Measurements from ENCODE around the gene C19orf38. TPM values are rescaled to one million over a fixed set of nuclear protein-coding genes. Genes with fewer than 3 reads are reported as not detected.

Gene C19orf38
- total RNA-seq, 1 experiment from 2014 or later = 0.71 TPM

GRCh38 chr19:10913716-10914340, 65.6 kb downstream of the C19orf38 start:
- DNase-seq (ENCODE audit: low read depth, low spot score) = no peak
- in situ Hi-C loops (cut with HindIII; ENCODE audit: low pct_unique_long_range_greater_than_20kb, low sequenced_read_pairs) = no loop called here

DNA sequence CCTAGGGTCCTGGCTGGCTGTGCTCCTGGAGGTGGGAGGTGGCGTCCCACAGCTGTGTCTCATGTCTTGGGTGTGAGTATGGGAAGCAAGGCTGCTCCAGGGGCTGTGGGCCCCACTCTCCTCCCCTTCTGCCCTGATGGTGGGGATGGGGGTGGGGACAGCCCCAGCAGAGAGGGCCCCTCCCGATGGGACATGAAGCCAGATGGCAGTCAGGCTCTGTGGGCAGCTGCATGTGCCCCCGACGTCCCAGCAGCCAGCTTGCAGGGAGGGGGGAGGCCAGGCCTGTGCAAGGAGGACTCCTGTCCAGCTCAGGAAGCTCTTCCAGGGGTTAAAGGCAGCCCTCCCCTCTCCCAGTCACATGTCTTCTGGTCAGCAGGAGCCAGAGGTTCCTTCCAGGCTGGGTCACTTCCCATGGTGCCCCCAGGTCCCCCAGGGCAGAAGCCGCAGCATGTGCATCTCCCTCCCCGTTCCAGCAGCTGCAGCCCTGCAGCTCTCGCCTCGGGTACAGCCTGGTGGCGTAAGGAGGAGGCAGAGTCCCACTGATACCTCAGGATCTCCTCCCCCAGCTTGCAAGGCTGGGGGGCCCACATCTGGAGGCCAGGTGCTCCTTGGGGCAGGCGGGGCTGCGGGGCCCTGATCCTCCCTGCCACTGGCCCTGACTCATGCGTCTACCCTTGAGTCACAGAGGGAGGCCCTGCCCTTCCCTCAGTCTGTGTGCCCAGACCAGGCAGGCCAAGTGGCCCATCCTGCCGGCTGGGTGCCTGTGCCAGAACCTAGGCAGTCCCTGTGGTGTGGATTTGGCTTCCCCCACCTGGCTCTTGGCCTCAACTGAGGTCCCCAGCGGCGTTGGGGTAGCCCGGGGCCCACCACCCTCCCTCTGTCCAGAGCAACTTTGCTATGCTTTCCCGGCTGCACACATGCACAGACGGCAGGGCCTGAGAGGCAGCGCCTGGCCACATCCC, 67.2 kb downstream of the C19orf38 start:
- in situ Hi-C loops (cut with HindIII; ENCODE audit: low pct_unique_long_range_greater_than_20kb, low sequenced_read_pairs) = no loop called here
- no peak for DNase-seq (ENCODE audit: low read depth, low spot score)

DNA sequence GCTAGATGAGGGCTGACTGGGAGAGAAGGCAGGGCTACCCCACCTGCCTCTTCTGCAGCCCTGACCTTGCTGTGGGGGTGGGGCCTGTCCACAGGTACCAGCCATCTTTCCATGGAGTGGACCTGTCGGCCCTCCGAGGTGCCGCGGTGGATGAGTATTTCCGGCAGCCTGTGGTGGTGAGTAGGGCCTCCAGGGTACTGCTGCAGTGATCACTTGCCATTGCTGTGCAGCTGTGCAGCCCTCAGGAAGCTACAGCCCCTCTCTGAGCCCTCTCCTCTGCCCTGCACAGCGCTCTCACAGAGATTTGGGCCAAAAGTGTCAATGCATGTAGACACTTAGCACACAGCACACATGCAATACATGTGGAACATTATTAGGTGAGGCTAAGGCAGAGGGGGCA, 68.4 kb downstream of the C19orf38 start:
- DNase-seq (ENCODE audit: low read depth, low spot score) = no peak
- in situ Hi-C loops (cut with HindIII; ENCODE audit: low pct_unique_long_range_greater_than_20kb, low sequenced_read_pairs) = no loop called here

DNA sequence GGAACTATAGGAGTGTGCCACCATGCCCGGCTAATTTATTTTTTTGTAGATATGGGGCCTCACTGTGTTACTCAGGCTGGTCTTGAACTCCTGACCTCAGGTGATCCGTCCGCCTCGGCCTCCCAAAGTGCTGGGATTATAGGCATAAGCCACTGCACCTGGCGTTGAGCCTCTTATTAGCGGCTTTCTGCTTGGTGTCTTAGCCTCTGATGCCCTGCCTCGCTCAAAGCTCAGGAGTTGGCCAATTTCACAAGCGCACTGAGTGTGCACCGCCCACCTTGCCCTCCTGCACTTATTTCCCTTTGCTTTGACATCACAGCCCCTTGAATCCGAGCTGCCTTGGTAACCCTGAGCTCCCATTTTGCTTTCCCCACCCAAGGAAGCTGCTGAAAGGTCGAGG, 70.1 kb downstream of the C19orf38 start:
- no peak for DNase-seq (ENCODE audit: low read depth, low spot score)
- in situ Hi-C loops (cut with HindIII; ENCODE audit: low pct_unique_long_range_greater_than_20kb, low sequenced_read_pairs) = no loop called here

Small RNAs within 50 kb of the gene (small RNA-seq; reads per million reads assigned to genes)
- gene MIR199A1 = 0 to 0.14 reads per million in 2 experiments
- 0 reads per million in 2 experiments for gene MIR6793

Other genes with a start within 250 kb of the C19orf38 start
- gene SLC44A2, start 222.9 kb upstream of the C19orf38 start, total RNA-seq (2014; rRNA removed; shearing (Covaris generic)) = 3.1 and 3.2 TPM in 2 replicates
- gene ILF3, start 194.1 kb upstream of the C19orf38 start, total RNA-seq (2014; rRNA removed; shearing (Covaris generic)) = 96.9 and 108 TPM in 2 replicates
- gene QTRT1, start 147.0 kb upstream of the C19orf38 start, total RNA-seq (2014; rRNA removed; shearing (Covaris generic)) = 18.2 and 18.9 TPM in 2 replicates
- gene DNM2, start 130.3 kb upstream of the C19orf38 start, total RNA-seq (2014; rRNA removed; shearing (Covaris generic)) = 23.7 and 31.7 TPM in 2 replicates
- 55.5 and 61.9 TPM in 2 replicates for gene TMED1, start 12.2 kb upstream of the C19orf38 start, total RNA-seq (2014; rRNA removed; shearing (Covaris generic))
- gene CARM1, start 23.1 kb downstream of the C19orf38 start, total RNA-seq (2014; rRNA removed; shearing (Covaris generic)) = 18.4 and 18.6 TPM in 2 replicates
- 42.8 and 45.3 TPM in 2 replicates for gene YIPF2, start 80.2 kb downstream of the C19orf38 start, total RNA-seq (2014; rRNA removed; shearing (Covaris generic))
- 19.3 and 23.0 TPM in 2 replicates for gene TIMM29, start 80.4 kb downstream of the C19orf38 start, total RNA-seq (2014; rRNA removed; shearing (Covaris generic))
- 5.8 and 7.2 TPM in 2 replicates for gene SMARCA4, start 112.6 kb downstream of the C19orf38 start, total RNA-seq (2014; rRNA removed; shearing (Covaris generic))
- 39.0 and 51.2 TPM in 2 replicates for gene LDLR, start 241.0 kb downstream of the C19orf38 start, total RNA-seq (2014; rRNA removed; shearing (Covaris generic))

All from SK-MEL-5 (cell line).